GM23338 (cell line): ENCODE measurements around the gene LTBP3.

ENCODE experiments used
- CREB1 ChIP-seq: fragments of 250-450 bp; sonication (Bioruptor Pico); IDR thresholded peaks from 2 replicates; pipeline ENCODE4 v1.5.0; 2020; ENCODE audit warnings: low read depth, mild to moderate bottlenecking, moderate library complexity
- EZH2 ChIP-seq: fragments of 200-600 bp; sonication (generic); IDR thresholded peaks from one replicate; pipeline ENCODE4 v1.8.0; 2017; ENCODE audit warnings: antibody characterized with exemption, mild to moderate bottlenecking, low read depth; ENCODE audit not compliant: unreplicated experiment
- EZH2phosphoT487 ChIP-seq: fragments of 200-600 bp; sonication (generic); IDR thresholded peaks from one replicate; pipeline ENCODE4 v1.8.1; 2018; ENCODE audit warnings: antibody characterized with exemption; ENCODE audit not compliant: unreplicated experiment
- JUNB ChIP-seq: IDR thresholded peaks from one replicate; pipeline ENCODE4 v1.6.1; 2016; ENCODE audit warnings: antibody characterized with exemption; ENCODE audit not compliant: unreplicated experiment
- POLR2AphosphoS5 ChIP-seq: IDR thresholded peaks from 2 replicates; pipeline ENCODE4 v1.6.1; 2016; ENCODE audit warnings: antibody characterized with exemption, low read depth
- REST ChIP-seq: IDR thresholded peaks from one replicate; pipeline ENCODE4 v1.6.1; 2018; ENCODE audit warnings: antibody characterized with exemption; ENCODE audit not compliant: unreplicated experiment
- STAT1 ChIP-seq: IDR thresholded peaks from one replicate; pipeline ENCODE4 v1.6.1; 2016; ENCODE audit warnings: antibody characterized with exemption; ENCODE audit not compliant: unreplicated experiment
- ZNF114 ChIP-seq: fragments of 250-450 bp; sonication (Bioruptor Pico); IDR thresholded peaks from 2 replicates; pipeline ENCODE4 v1.5.0; 2020; ENCODE audit warnings: mild to moderate bottlenecking, moderate library complexity
- ZNF331 ChIP-seq: fragments of 250-450 bp; sonication (Bioruptor Pico); IDR thresholded peaks from 2 replicates; pipeline ENCODE4 v1.5.0; 2020; ENCODE audit warnings: low read depth, mild to moderate bottlenecking, moderate library complexity
- TF ChIP-seq, protein P1 (sequence below), 2 experiments: fragments of 200-600 bp in 1 of 2; sonication (generic) in 1 of 2; conservative IDR thresholded peaks; 2 replicates each; pipeline versions ENCODE4 v1.5.1 to v1.6.1; 2016 to 2017; ENCODE audit warnings: antibody characterized with exemption in 2 of 2, low read depth in 2 of 2, mild to moderate bottlenecking in 2 of 2, moderate library complexity in 1 of 2
- TF ChIP-seq, protein P2 (sequence below): fragments of 250-450 bp; sonication (Bioruptor Pico); IDR thresholded peaks from 2 replicates; pipeline ENCODE4 v1.5.0; 2020; ENCODE audit warnings: mild to moderate bottlenecking, moderate library complexity

- TF ChIP-seq, protein P1, sequence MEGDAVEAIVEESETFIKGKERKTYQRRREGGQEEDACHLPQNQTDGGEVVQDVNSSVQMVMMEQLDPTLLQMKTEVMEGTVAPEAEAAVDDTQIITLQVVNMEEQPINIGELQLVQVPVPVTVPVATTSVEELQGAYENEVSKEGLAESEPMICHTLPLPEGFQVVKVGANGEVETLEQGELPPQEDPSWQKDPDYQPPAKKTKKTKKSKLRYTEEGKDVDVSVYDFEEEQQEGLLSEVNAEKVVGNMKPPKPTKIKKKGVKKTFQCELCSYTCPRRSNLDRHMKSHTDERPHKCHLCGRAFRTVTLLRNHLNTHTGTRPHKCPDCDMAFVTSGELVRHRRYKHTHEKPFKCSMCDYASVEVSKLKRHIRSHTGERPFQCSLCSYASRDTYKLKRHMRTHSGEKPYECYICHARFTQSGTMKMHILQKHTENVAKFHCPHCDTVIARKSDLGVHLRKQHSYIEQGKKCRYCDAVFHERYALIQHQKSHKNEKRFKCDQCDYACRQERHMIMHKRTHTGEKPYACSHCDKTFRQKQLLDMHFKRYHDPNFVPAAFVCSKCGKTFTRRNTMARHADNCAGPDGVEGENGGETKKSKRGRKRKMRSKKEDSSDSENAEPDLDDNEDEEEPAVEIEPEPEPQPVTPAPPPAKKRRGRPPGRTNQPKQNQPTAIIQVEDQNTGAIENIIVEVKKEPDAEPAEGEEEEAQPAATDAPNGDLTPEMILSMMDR (conservative IDR thresholded peaks at IDR 0.05; ENCODE audit: low read depth in 2 of 2): no peak
- TF ChIP-seq CREB1: no peak
- no peak for TF ChIP-seq REST
- no peak for TF ChIP-seq POLR2AphosphoS5
- TF ChIP-seq ZNF331 (CRISPR knock-in tag): no peak
- no peak for TF ChIP-seq EZH2
- no peak for TF ChIP-seq JUNB
- no peak for TF ChIP-seq ZNF114
- TF ChIP-seq EZH2phosphoT487: no peak
- TF ChIP-seq STAT1: no peak
- TF ChIP-seq, protein P2, sequence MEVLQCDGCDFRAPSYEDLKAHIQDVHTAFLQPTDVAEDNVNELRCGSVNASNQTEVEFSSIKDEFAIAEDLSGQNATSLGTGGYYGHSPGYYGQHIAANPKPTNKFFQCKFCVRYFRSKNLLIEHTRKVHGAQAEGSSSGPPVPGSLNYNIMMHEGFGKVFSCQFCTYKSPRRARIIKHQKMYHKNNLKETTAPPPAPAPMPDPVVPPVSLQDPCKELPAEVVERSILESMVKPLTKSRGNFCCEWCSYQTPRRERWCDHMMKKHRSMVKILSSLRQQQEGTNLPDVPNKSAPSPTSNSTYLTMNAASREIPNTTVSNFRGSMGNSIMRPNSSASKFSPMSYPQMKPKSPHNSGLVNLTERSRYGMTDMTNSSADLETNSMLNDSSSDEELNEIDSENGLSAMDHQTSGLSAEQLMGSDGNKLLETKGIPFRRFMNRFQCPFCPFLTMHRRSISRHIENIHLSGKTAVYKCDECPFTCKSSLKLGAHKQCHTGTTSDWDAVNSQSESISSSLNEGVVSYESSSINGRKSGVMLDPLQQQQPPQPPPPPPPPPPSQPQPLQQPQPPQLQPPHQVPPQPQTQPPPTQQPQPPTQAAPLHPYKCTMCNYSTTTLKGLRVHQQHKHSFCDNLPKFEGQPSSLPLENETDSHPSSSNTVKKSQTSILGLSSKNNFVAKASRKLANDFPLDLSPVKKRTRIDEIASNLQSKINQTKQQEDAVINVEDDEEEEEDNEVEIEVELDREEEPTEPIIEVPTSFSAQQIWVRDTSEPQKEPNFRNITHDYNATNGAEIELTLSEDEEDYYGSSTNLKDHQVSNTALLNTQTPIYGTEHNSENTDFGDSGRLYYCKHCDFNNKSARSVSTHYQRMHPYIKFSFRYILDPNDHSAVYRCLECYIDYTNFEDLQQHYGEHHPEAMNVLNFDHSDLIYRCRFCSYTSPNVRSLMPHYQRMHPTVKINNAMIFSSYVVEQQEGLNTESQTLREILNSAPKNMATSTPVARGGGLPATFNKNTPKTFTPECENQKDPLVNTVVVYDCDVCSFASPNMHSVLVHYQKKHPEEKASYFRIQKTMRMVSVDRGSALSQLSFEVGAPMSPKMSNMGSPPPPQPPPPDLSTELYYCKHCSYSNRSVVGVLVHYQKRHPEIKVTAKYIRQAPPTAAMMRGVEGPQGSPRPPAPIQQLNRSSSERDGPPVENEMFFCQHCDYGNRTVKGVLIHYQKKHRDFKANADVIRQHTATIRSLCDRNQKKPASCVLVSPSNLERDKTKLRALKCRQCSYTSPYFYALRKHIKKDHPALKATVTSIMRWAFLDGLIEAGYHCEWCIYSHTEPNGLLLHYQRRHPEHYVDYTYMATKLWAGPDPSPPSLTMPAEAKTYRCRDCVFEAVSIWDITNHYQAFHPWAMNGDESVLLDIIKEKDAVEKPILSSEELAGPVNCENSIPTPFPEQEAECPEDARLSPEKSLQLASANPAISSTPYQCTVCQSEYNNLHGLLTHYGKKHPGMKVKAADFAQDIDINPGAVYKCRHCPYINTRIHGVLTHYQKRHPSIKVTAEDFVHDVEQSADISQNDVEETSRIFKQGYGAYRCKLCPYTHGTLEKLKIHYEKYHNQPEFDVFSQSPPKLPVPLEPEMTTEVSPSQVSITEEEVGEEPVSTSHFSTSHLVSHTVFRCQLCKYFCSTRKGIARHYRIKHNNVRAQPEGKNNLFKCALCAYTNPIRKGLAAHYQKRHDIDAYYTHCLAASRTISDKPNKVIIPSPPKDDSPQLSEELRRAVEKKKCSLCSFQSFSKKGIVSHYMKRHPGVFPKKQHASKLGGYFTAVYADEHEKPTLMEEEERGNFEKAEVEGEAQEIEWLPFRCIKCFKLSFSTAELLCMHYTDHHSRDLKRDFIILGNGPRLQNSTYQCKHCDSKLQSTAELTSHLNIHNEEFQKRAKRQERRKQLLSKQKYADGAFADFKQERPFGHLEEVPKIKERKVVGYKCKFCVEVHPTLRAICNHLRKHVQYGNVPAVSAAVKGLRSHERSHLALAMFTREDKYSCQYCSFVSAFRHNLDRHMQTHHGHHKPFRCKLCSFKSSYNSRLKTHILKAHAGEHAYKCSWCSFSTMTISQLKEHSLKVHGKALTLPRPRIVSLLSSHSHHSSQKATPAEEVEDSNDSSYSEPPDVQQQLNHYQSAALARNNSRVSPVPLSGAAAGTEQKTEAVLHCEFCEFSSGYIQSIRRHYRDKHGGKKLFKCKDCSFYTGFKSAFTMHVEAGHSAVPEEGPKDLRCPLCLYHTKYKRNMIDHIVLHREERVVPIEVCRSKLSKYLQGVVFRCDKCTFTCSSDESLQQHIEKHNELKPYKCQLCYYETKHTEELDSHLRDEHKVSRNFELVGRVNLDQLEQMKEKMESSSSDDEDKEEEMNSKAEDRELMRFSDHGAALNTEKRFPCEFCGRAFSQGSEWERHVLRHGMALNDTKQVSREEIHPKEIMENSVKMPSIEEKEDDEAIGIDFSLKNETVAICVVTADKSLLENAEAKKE (CRISPR knock-in tag): no peak
These were observed 2.4 kb downstream of the LTBP3 start for GRCh38 chr11:65555693-65556231.
